Stimulated activated CD8-positive, alpha-beta memory T cell treated with anti-CD3 and anti-CD28 coated beads, Interleukin-4, amount 100 ng/mL, for 4 hours (primary cell): ENCODE results near the gene SH3BGR.
"Not testable (repeated sequence)": the region's sequence is repeated elsewhere in the genome, so short reads cannot be mapped to it uniquely, and the experiment has no call there.

ENCODE experiments used
- DNase-seq, 2 donors: peaks; one replicate each; pipeline ENCODE4 v3.0.0-alpha.2; 2020; ENCODE audit warnings: low read depth in 2 of 2, low spot score in 1 of 2

SH3BGR gene

GRCh38 chr21:39515684-39516472 lies 64.1 kb downstream of the SH3BGR start:
- DNase-seq: no peak

DNA sequence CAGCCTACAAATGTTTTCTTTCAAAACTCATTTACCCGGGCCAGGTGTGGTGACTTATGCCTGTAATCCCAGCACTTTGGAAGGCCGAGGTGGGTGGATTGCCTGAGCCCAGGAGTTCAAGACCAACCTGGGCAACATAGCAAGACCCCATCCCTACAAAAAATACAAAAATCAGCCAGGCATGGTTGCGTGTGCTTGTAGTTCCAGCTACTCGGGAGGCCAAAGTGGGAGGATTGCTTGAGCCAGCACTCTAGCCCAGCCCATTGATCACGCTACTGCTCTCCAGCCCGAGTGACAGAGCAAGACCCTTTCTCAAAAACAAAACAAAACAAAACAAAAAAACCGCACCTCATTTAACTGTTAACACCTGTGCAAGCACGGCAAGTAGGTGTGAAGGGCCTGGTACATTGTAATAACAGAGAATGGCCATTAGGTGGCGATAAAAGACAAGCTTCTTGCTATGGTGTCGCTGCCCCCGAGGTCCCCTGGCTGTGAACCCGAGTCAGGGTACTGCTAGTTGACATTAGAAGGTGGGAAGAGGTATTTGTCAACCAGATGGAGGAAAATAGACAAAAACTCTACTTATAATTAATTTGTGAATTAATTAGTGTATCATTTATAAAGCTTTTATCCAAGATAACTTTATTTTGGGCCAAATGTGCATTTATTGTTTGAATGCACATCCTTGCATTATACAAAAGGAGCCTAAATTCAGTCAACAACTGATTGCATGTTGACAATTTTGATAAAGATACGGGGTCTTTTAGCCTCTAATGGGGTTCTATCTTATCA lies 66.5 kb downstream of the SH3BGR start:
- peak in 1 of 2 donors; percentile 5 for DNase-seq

- DNase-seq: no peak
These were observed 67.1 kb downstream of the SH3BGR start for GRCh38 chr21:39518847-39519210.

DNA sequence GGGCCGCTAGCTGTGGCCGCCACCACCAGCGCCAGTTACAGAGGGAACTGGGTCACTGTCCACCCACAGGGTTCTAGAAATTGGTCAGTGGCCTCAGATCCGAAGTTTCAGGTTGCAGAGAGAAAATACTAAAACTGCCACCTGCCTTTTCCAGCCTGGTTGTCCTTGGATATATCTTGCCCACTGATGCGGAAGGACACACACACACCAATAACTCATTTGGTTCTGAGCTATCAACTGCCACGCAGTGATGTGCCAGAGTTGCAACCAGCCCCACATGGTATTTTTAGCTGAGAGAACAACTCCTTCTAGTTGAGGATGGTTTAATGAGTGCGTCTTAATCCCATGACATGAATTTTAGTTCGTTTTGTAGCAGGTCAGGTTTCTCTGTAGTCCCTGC lies 68.1 kb downstream of the SH3BGR start:
- no peak for DNase-seq

GRCh38 chr21:39523399-39523798 lies 71.6 kb downstream of the SH3BGR start:
- no peak for DNase-seq

DNA sequence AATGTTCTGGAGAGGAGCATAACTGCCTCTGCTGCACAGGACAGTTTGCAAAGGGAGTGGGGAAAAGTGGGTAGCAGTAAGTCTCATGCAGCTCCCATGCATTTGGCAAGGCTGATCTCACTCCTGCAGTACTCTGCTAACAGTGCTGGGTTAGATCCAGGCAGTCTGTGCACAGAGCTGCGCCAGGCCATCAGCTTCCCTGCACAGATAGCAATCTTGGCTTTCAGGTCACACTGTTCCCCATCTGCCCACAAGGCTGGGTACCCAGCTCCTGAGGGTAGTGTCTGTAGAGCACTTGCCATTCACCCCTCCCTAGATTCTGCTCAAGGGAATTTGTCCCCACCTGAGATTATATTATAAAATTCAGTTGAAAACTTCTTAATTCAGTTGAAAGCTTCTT lies 72.1 kb downstream of the SH3BGR start:
- DNase-seq: no peak

DNA sequence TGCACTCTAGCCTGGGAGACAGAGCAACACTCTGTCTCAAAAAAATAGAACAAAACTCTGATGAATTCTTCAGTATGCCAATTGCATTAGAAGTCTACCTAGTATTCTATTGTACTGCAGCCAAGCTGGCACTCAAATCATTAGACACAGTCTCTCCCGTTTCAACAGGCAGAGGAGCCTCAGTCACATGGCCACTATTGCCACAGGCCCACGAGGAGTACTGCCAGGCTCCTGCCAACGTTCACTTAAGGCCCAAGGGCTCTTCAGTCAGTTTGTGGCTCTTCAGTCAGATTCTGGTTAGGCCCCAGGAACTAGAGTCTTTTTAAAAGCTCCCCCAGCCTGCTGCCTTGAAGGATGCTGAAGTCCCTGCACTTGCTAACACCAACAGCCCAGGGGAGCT lies 73.4 kb downstream of the SH3BGR start:
- DNase-seq: no peak

DNA sequence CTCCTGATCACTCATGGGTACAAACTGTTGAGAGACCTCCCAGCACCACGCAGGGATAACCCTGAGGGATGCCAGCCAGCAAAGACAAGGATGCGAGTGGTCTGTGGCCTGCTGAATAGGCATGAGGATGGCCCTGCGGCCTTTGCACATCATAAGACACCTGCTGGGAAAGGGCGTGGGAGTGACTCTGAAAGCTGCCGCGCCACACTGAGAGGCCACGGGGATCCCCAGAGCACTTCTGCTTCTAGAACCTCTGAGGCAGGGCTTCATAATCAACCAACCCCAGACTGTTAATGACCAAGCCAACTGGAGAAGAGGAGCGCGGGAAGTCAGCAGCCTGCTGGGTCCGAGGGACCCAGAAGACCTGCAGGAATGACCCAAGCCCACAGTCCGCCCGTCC lies 73.8 kb downstream of the SH3BGR start:
- no peak for DNase-seq

GRCh38 chr21:39527067-39527595 lies 75.4 kb downstream of the SH3BGR start:
- DNase-seq: no peak

DNA sequence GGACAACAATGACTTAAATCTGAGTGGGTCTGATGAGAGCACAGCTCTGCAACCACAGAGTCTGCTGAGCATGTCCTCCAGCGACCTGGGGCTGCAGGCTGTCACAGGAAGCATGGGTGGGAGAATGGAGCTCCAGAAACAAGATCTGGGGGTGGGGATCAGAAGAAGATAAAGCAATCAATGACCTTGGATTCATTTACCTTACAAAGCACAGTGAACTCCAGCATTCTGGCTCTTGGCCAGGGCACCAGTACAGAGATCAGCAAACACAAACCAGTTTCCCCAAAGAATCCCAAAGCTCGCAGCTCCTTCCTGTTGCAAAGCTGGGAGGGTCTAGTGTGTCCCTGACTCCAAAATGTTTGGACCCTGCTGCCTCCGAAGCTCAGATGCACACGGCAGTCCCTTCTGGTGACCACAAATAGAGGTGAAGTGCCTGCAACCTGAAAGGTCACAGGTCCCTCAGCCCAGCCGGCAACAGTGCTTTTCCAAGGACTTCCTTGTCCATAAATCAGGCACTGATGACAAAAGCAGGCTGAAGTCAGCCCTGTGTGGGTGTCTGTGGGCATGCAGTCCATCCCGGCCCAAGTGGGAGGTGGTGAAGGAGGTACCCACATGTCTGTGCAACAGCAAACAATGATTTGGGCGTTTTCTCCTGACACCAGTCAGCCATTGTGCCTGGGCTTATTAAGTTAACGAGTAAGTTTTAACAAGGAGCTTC lies 76.1 kb downstream of the SH3BGR start:
- DNase-seq: no peak

GRCh38 chr21:39529026-39529425 lies 77.3 kb downstream of the SH3BGR start:
- DNase-seq: no peak

GRCh38 chr21:39531064-39531463 lies 79.3 kb downstream of the SH3BGR start:
- DNase-seq: no peak

DNA sequence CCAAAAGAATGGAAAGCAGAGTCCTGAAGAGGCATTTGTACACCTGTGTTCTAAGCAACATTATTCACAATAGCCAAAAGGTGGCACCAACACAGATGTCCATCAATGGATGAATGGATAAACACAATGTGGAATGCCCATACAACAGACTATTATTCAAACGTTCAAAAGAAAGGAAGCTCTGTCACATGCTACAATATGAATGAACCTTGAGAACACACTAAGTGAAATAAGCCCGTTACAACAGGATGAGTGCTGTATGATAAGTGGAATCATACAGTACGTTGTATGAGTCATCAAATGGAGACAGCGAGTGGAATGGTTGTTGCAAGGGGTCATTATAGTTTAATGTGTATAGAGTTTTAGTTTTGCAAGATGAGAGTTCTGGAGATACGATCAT lies 80.1 kb downstream of the SH3BGR start:
- no peak for DNase-seq

GRCh38 chr21:39533545-39534380 lies 82.0 kb downstream of the SH3BGR start:
- DNase-seq: no peak

GRCh38 chr21:39535646-39536437 lies 84.1 kb downstream of the SH3BGR start:
- no peak for DNase-seq

- no peak for DNase-seq
These were observed 85.1 kb downstream of the SH3BGR start for GRCh38 chr21:39536835-39537234.

GRCh38 chr21:39537571-39537970 lies 85.8 kb downstream of the SH3BGR start:
- DNase-seq: no peak

DNA sequence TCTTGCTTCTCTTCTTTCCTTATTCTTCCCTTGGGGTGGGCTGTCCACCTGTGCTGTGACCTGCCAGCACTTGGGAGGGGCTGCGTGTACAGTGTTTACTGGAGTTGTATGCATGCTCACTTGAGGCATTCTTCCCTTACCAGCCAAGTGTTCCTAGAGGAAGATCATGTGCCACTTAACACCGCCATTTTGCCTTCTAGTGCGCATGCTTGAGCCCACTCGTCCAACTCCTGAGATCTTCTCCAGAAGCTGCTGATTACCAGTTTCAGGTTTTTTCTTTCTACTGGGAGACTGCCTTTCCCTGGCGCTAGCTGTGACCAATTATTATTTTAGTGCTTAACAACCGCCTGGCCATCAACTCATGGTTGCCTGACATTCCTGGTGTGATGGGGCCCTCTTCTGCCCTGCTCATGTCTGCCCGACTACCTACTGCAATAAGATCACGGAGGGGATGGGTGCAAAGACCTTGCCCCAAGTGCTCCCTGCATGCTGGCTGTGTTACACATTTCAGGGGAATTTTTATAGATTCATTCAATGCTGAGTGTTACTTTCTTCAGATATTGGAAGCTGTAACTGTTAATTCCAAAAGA lies 86.8 kb downstream of the SH3BGR start:
- DNase-seq: no peak

DNA sequence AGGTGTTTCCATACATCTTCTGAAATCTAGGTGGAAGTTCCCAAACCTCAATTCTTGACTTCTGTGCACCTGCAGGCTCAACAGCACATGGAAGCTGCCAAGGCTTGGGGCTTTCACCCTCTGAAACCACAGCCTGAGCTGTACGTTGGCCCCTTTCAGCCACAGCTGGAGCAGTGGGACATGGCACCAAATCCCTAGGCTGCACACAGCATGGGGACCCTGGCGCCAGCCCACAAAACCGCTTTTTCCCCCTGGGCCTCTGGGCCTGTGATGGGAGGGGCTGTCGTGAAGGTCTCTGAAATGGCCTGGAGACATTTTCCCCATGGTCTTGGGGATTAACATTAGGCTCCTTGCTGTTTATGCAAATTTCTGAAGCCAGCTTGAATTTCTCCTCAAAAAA lies 88.6 kb downstream of the SH3BGR start:
- not testable (repeated sequence) for DNase-seq

DNA sequence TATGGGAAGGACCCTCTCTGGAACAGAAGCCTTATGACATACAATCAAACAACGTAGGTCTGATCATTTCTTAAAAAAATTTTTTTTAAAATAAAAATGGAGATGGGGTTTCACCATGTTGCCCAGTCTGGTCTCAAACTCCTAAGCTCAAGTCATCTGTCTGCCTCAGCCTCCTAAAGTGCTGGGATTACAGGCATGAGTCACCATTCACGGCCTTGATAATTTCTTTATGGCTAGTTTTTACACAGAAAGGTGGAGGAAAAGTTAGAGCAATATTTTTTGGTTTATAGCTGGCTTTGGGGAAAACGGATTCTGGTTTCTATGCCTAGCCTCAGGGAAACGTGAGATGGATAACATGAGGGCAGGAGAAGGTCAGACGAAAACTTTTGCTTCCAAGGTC lies 91.0 kb downstream of the SH3BGR start:
- no peak for DNase-seq
